Loucy (cell line): Measurements from ENCODE around the gene NTSR2.

Source experiments
- CTCF ChIP-seq: fragments of 200-600 bp; sonication (generic); conservative IDR thresholded peaks from 2 replicates; pipeline ENCODE4 v1.5.1; 2014; ENCODE audit warnings: mild to moderate bottlenecking, antibody characterized with exemption, low read length
- EZH2phosphoT487 ChIP-seq: fragments of 200-600 bp; IDR thresholded peaks from 2 replicates; pipeline ENCODE4 v1.6.1; 2018; ENCODE audit warnings: antibody characterized with exemption, mild to moderate bottlenecking, moderate library complexity, borderline replicate concordance

GRCh38 chr2:11651856-11652548 lies 18.0 kb downstream of the NTSR2 start:
- no peak for TF ChIP-seq EZH2phosphoT487
- TF ChIP-seq CTCF, result no peak
